ENCODE data around the gene ALDH8A1.

- TF ChIP-seq EP300 (IDR thresholded peaks at IDR 0.05; ENCODE audit: borderline replicate concordance) = no peak
- no peak for TF ChIP-seq RAD21 (IDR thresholded peaks at IDR 0.05; ENCODE audit: low read depth)
- no peak for TF ChIP-seq CREB1 (IDR thresholded peaks at IDR 0.05; ENCODE audit: low read depth)
- no peak for TF ChIP-seq REST (IDR thresholded peaks at IDR 0.05; ENCODE audit: low read depth)
These were observed 15.0 kb downstream of the ALDH8A1 start for GRCh38 chr6:134934793-134935485.
